RPMI8226 (cell line): Measurements from ENCODE around the gene PHLDB1.
"Not testable (repeated sequence)": the region's sequence is repeated elsewhere in the genome, so short reads cannot be mapped to it uniquely, and the experiment has no call there.

Source experiments
- DNase-seq: peaks from one replicate; pipeline ENCODE4 v3.0.0-alpha.2; 2015

The PHLDB1 gene

GRCh38 chr11:118607401-118608359 lies at the start of gene PHLDB1:
TSS of gene PHLDB1 (plus strand) at chr11:118607615. CDS start at chr11:118613837, 6,222 bp downstream.
- peak; percentile 68 for DNase-seq

GRCh38 chr11:118560806-118561205 lies 46.6 kb upstream of the PHLDB1 start:
- DNase-seq, result no peak

GRCh38 chr11:118565051-118565450 lies 42.4 kb upstream of the PHLDB1 start:
- DNase-seq, result no peak

GRCh38 chr11:118569670-118570069 lies 37.7 kb upstream of the PHLDB1 start:
- no peak for DNase-seq

GRCh38 chr11:118570787-118571186 lies 36.6 kb upstream of the PHLDB1 start:
- no peak for DNase-seq

GRCh38 chr11:118571701-118572060 lies 35.7 kb upstream of the PHLDB1 start:
- peak; percentile 17 for DNase-seq

- peak; percentile 86 for DNase-seq
Observed at GRCh38 chr11:118572061-118572980, 35.1 kb upstream of the PHLDB1 start, which contains the start of gene ARCN1. TSS of gene ARCN1 (plus strand) at chr11:118572409. CDS start at chr11:118572548, 139 bp downstream.

- DNase-seq, result peak; percentile 41
Observed at GRCh38 chr11:118572981-118573550, 34.3 kb upstream of the PHLDB1 start.

GRCh38 chr11:118574636-118575035 lies 32.8 kb upstream of the PHLDB1 start:
- no peak for DNase-seq

GRCh38 chr11:118577995-118578394 lies 29.4 kb upstream of the PHLDB1 start:
- DNase-seq, result not testable (repeated sequence)

- DNase-seq, result no peak
Observed at GRCh38 chr11:118581057-118581456, 26.4 kb upstream of the PHLDB1 start.

GRCh38 chr11:118587952-118588351 lies 19.5 kb upstream of the PHLDB1 start:
- no peak for DNase-seq

GRCh38 chr11:118592616-118593367 lies 14.6 kb upstream of the PHLDB1 start:
- DNase-seq, result no peak

GRCh38 chr11:118594984-118595383 lies 12.4 kb upstream of the PHLDB1 start:
- peak; percentile 49 for DNase-seq

GRCh38 chr11:118596224-118597146 lies 10.9 kb upstream of the PHLDB1 start:
- DNase-seq, result no peak

GRCh38 chr11:118597556-118597955 lies 9.9 kb upstream of the PHLDB1 start:
- no peak for DNase-seq

- DNase-seq, result no peak
Observed at GRCh38 chr11:118602331-118602730, 5.1 kb upstream of the PHLDB1 start.

- DNase-seq, result not testable (repeated sequence)
Observed at GRCh38 chr11:118603709-118604108, 3.7 kb upstream of the PHLDB1 start.

- DNase-seq, result no peak
Observed at GRCh38 chr11:118604566-118604965, 2.8 kb upstream of the PHLDB1 start.

- no peak for DNase-seq
Observed at GRCh38 chr11:118605116-118605867, 2.1 kb upstream of the PHLDB1 start.
